ENCODE results near the gene NR6A1.
"Not testable (repeated sequence)": the region's sequence is repeated elsewhere in the genome, so short reads cannot be mapped to it uniquely, and the experiment has no call there.

Gene NR6A1

DNA sequence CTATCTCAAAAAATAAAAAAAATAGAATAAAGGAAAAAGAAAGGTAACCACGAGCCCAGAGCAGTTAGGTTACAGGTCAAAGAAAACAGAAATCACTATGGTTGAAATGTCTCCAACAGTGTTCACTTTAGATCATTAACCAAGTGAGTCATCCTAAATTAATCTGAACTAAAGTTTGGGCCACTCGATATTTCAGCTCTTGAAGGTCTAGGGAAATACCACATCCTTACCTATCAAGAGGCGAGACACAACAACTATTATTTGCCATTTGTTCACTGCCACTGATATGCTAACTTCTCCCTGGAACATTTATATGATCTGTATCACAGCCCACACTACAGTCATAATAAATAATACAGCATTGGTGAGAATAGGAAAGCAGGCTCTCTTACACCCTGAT, 152.6 kb downstream of the NR6A1 start:
- no peak for DNase-seq

DNA sequence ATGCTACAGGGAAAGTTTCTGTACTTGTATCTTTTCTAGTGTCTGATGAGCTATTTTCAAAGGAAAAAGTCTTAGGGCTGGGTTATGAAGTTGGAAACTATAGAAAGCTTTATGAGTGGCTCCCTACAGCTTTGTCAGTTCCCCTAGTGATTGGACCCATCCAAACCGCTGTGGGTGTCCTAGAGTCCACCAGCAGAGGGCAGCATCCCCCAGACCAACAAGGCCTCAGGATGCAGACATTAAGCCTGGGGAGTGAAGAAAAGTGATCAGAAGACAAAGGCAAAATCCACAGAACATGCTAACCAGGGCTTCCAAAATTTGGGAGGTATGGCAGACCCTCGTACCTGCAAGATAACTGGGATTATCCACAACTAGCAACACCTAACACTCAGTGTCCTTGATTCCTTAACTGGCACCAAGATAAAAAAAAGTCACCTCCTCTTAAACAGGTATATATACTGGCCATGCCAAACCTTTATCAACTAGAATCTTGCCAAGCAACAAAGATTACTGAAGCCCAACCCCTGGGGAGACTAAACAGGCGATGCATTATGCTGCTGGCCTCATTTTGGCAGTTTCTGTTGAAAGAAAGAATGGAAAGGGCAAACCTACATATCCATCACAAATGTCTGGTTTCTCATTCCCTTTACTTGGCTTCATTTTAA, 153.5 kb downstream of the NR6A1 start:
- peak in 56 of 58 donors; percentile 1 to 87 (median 54) for DNase-seq

DNA sequence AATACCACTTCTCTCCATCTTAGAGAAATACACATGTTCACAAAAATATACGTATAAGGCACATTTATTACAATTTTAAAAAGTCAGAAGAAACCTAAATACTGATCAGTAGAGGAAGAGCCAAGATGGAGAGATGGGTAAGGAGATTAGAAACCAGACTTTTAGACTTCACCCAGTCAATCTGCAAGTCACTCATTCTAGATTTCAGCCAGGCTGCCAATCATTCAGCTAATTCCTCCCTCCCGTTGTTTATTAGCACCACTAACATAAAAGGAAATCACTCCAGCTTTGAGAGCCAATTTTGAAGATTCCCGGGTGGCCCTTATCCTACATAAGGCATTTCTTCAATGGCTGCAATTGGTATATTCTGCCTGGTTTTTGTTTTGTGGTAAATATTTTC, 154.2 kb downstream of the NR6A1 start:
- no peak for DNase-seq

DNA sequence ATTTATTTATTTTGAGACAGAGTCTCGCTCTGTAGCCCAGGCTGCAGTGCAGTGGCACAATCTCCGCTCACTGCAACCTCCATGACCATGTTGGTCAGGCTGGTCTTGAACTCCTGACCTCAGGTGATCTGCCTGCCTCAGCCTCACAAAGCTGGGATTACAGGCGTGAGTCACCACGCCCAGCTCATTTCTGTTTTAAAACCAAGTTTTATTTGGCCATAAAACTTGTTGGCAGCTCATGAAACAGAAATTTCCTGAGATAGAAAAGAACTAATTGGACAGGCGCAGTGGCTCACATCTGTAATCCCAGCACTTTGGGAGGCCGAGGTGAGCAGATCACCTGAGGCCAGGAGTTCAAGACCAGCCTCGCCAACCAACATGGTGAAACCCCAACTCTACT, 155.3 kb downstream of the NR6A1 start:
- DNase-seq, result not testable (repeated sequence)

DNA sequence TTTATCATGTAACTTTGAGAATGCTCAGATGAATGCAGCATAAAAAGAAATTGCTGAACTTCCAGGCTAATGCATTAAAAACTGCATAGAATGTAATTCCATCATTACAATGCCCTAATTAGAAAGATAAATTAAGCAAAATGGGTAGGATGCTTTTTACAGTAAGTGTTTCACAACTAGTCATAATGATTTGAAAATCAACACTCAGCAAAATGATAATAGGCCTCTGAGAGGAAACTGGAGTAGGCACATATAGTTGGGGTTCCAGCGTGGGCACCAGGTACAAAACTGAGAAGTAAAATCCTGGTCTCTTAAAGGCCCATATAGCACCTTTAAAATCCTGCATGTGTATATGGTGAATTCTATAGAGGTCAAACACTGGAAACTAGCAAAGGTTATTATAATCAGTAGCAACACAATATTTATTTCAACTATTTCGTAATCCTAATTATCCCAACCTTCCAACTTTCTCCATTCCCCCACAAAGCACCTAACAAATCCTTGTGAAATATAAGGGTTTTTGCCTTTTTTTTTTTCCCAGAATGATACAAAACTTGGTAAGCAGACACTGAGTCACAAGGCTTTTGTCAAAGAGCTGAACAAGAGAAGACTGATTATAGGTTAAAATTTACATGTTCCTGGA, 155.9 kb downstream of the NR6A1 start:
- no peak for DNase-seq

DNA sequence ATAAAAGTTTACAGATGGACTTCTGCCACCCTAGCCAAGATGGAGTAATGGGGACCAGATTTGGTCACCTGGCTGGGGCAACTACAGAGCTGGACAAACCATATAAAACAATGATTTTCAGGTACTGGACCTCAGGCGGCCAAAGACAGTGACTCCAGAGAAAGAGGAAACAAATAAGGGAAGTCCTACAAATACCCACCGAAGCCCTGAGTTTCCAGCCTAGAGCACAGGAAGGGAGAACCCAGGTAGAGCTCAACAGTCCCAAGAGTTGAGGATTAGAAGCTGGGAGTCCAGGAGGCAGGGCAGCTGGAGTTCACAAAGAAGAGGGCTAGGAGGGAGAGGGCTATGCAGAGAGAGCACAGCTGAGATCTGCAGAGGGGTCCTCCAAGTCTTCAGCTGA, 157.3 kb downstream of the NR6A1 start:
- no peak for DNase-seq

DNA sequence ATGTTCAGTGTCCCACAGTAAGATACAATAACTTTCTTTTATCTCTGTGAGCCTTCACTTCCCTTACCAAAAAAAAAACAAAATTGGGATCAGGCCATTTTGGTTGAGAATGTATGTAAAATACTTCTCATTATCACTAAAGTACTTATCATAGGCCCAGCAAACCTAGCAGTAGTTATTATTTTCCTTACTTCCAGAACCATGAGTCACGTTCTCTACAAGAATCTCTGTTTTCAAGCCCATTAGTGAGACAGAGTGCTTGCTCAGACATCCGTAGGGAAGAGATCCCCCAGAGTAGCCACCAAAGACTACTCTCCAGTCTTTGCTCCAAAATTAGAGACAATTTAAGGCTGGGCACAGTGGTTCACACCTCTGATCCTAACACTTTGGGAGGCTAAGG, 160.0 kb downstream of the NR6A1 start:
- no peak for DNase-seq

DNA sequence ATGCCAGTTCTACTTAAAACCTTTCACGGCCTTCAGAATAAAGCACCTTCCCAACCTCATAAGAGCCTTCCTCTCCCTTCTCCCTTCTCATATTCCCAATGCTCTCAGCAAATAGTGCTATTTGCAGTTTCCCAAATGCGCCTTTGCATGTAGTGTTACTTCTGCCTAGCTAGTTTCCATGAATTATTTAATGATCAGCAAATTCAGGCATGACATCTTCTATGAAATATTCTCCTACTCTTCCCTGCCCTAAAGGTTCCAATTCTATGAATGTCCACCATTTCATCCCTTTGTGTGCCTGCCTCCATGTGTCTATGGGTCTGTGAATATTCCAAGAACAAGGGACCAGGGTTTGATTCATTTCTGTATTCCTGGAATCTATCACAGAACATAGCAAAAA, 165.1 kb downstream of the NR6A1 start:
- DNase-seq, result no peak

DNA sequence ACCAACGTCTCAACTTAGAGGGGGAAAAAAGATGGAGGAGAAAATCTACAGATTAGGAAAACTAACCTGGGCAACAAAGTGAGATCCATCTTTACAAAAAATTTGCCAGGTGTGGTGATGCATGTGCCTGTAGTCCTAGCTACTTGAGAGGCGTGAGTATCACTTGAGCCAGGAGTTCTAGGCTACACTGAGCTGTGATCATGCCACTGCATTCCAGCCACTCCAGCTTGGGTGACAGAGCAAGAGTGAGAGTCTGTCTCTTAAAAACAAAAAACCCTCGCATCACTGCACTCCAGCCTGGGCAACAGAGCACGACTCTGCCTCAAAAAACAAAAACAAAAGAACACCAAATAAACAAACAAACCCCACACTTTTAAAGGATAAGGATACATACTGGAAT, 165.9 kb downstream of the NR6A1 start:
- DNase-seq, result no peak

DNA sequence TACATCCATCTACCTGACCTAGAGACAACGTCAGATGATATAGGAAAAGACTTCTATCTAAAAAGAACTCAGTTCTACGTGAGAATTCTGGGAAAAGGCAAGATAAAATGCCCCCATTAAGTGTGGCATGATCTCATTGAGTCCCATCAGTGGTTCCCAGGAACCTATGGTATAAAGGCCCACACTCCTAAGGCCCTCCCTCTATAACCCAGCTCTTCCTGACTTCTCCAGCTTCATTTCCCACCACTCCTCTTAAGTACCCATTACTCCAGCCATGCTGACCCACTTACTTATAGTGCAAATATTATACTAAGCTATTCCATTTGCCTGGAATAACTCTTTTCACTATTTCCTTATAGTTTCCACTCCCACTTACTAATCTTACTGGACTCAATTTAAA, 168.5 kb downstream of the NR6A1 start:
- no peak for DNase-seq

DNA sequence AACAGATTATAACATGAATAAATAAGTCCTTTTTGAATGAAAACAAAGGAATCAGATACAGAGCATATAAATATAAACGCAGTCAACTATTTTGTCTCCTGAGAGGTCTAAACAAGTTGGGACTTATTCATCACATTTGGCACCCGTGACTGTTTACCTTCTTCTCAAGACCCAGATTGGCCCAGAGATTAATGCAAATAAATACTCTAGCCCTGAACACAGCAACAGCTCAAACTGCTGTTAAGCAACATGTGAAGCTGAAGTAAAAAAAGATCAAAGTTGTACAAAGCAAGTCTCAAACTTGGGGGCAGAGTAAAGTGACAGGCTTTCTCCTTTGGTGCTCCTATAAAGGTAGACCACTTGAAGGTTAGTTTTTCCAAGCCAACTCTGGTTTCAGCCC, 168.9 kb downstream of the NR6A1 start:
- DNase-seq, result no peak

DNA sequence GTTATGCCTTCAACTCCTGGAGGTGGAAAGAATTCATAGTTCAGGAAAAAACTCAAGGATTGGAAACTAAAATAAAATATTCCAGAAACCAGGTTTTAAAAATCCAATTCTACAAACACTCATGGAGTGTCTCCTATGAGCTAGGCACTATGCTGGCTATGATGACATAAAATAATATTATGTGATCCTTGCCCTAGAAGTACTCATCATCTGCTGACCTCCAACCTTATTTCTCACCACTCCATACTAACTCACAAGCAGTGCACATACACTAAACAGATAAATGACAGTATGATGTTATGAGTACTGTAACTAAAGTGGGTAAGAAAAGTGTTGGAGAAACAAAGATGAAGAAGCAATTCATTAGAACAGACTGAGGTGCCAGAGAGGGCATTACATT, 170.7 kb downstream of the NR6A1 start:
- DNase-seq, result no peak

DNA sequence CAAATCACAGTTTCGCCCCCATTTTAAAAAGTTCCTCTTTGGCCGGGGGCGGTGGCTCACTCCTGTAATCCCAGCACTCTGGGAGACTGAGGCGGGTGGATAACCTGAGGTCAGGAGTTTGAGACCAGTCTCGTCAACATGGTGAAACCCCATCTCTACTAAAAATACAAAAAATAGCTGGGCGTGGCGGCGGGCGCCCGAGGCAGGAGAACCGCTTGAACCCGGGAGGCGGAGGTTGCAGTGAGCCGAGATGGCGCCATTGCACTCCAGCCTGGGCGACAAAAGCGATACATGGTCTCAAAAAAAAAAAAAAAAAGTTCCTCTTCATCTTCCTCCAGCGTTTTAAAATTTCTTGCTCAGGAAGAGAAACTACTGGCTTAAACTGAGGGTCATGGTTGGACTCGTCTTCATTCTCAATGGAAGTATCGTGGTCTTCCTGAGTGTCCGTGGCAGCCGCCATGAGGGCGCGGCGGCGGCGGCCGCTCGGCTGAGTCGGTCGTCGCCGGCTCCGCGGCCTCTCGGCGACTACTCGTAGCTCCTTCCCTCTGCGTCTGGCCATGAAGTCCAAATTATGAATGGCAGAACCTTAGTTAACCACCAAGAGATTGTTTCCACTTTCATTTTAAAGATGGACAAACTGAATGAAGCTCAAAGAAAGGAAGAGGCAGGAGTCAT, 171.9 kb downstream of the NR6A1 start:
- no peak for DNase-seq

DNA sequence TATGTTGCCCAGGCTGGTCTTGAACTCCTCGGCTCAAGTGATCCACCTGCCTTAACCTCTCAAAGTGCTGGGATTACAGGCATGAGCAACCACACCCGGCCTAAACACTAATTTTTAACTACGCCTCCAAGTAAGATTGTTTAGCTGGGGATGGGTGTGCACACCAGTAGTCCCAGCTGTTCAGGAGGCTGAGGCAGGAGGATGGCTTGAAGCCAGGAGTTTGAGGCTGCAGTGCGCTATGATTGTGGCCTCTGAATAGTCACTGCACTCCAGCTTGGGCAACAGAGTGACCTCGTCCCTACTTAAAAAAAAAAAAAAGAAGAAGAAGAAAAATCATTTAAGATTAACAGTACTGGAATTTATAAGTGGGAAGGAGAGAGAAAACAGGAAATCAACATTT, 173.1 kb downstream of the NR6A1 start:
- no peak for DNase-seq

DNA sequence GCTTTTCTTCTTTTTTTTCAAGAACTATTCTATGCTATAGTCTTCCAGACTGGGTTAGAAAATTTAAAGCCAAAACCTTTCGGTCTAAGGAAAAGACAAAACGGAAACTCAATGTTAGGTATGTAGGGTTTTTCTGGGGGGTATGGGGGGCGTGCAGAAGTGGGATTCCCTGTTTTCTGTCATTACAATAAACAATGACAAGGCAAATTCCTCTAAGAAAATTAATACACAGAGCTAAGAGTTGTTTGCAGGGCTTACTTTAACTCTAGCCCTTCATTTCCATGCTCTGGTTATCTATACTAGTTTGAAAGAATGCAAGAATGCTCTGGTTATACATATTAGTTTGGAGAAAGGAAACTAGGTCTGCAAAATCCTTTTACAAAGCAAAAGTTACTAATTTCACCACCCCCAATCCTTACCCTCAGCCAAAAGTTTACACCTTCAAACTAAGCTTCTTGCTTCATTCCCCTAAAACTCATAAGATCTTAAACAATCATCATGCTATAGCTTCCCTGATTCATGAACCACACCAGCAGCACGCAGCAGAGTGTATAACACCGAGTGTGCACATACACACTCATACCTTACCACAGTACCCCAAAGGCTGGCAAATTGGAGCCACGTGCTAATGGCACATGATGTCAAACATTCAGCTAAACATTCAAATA, 174.8 kb downstream of the NR6A1 start:
- DNase-seq, result no peak

DNA sequence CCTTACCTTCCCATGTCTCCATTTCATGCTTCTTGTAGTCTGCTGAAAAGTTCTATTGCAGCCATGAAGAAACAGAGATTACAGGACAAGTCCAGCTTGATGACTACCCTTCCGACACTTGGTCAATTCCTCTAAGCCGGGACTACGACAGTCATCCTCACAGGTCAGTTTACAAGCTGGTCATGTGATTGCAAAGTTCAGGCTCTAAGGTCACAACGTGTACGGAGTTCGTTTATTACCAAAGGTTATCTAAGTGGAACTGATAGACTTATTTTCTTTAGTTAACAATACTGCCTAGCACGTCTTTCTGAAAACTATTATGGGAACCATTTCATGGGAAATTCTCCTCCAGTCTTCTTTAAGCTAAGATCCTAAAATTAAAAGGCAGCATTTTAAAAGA, 175.4 kb downstream of the NR6A1 start:
- no peak for DNase-seq

DNA sequence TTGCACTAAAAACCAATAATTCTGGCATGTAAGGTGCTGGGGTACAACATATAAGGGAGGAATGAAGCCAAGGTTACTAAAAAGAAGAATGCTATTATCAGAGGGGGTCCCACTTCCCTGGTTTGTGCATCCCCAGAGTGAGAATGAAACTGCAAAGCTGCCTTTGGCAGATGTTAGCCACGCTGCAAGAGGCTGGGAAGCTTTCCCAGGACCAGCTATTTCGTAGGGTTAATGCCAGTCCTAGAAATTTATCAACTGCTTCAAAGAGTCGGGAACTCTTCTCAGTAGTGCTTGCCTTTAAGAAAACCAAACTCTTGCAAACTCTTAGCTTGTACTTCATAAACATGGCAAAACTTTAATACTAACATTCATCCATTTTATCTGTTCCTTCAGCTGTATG, 176.4 kb downstream of the NR6A1 start:
- peak in 4 of 58 donors; percentile 1 to 8 (median 4) for DNase-seq

DNA sequence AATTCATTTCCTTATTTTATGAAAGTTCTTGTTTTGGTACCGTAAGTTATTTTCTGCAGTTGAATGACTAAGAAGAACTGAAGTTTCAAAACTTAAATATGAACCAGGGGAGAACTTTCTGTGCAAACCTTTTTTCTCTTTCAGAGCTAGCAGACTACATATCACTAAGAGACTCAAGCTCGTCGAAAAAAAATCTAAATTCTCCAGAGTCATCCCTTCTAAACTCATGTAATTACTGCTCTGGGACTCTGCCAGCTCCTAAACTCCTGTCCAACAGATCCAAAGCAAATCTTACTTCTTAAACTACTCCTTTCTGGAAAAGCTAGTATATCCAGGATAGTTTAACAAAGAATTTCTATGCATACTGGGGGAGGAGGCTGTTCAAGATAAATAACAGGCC, 176.9 kb downstream of the NR6A1 start:
- DNase-seq, result no peak

DNA sequence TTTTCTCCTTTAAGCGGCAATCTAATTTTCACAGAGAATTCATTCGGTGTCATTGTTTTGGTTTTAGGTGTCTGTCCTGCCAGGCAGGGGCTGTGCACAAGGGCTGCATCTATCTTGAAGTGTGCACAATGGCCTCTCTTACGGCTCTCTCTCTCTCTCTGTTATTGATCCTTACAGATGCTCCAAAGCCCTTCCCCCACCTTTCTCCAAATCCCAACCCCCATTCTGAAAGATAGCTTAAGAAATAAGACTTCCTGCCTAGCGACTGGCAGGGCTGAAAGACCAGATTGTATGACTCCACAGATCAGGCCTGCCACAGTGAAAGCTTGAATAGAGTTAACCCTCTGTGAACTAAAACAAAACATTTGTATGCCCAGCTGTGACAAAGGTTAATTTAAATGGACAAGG, 177.5 kb downstream of the NR6A1 start:
- DNase-seq, result no peak

DNA sequence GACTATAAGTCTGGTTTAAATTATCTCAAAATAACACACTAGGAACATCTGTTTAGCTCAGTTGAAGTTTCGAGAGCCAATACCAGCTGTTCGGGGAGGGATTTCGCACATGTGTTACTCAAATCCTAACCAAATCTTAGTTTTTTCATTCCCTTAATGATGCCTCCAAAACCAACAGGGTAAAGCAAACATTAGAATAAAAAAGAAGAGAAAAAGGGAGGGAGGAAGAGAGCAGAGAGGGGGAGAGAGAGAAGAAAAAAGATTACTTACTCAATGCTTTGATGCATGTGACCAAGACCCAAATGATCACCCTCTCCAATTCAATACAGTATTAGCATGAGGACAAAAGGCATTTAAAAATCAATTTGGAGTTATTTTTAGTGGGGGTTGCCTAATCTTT, 177.9 kb downstream of the NR6A1 start:
- DNase-seq, result no peak

DNA sequence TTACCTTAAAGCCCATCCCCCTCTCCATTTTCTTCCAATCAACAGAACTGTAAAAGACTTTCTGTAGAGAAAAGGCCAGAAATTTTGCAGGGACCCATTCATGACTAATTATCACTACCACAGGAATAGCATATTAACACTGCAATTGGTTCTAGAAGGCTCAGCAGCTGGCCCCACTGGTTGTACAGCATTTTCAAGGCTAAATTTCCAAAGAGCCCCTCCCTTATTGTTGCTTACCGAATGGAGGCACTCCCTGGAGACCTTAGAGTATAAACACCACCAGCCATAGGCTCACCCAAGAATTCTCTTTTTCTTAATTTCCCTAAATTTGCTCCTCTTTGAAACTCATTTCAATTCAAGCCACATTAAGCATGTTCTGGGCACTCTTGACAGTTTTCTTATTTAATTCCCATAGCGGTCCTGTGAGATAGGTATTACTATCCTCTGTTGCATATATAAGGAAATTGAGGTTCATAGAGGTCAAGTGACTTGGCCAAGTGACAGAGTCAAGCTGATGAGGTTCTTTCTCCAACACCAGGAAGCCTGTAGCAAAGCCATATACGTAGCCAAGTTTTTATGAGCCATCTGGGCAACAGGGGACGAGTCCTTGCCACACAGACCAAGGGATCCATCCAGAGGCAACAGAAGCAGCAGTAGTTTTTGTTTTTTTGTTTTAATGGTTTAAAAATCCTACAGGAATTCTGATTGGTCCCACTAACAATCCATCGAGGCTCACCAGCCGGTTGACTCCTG, 180.0 kb downstream of the NR6A1 start:
- no peak for DNase-seq

DNA sequence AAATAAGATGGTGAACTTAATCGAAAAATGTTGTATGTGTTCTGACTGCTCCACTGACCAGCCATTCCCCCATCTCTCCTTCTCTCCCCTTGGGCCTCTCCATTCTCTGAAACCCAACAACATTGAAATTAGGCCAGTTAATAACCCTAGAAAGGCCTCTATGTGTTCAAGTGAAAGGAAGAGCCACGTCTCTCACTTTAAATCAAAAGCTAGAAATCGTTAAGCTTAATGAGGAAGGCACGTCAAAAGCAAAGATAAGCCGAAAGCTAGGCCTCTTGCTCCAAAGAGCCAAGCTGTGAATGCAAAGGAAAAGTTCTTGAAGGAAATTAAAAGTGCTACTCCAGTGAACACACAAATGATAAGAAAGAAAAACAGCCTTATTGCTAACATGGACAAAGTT, 186.5 kb downstream of the NR6A1 start:
- no peak for DNase-seq

All from anterior cingulate cortex (tissue), 58 donors.